ENCODE measurements around the gene RTP2.

GRCh38 chr3:187744169-187745151, 42.1 kb upstream of the RTP2 start:
- TF ChIP-seq CTCF (conservative IDR thresholded peaks at IDR 0.05; ENCODE audit: low read depth in 2 of 2) (no peak), REST (IDR thresholded peaks at IDR 0.05; ENCODE audit: unreplicated experiment) (no peak), ETS1 (IDR thresholded peaks at IDR 0.05) (no peak), POLR2AphosphoS5 (IDR thresholded peaks at IDR 0.05; ENCODE audit: low read depth) (no peak), EZH2 (IDR thresholded peaks at IDR 0.05; ENCODE audit: low read depth, unreplicated experiment) (no peak), CREB1 (CRISPR knock-in tag; IDR thresholded peaks at IDR 0.05; ENCODE audit: low read depth) (0 out of 2 replicates have a peak, but pooled peaks have one; percentile 17), EZH2phosphoT487 (IDR thresholded peaks at IDR 0.05; ENCODE audit: unreplicated experiment) (no peak), STAT1 (IDR thresholded peaks at IDR 0.05; ENCODE audit: unreplicated experiment) (no peak), NANOG (IDR thresholded peaks at IDR 0.05; ENCODE audit: borderline replicate concordance) (no peak), ZNF114 (CRISPR knock-in tag; IDR thresholded peaks at IDR 0.05) (no peak)

Data from GM23338 (cell line).